CD14-positive monocyte (primary cell): Measurements from ENCODE around the gene MPC1. TPM values are rescaled to one million over a fixed set of nuclear protein-coding genes. Genes with fewer than 3 reads are reported as not detected.

Source experiments
- DNase-seq, 3 donors: peaks; one replicate each; pipeline ENCODE4 v3.0.0-alpha.2; 2011 to 2022
- H2AFZ ChIP-seq: 2 replicates; pipeline ENCODE4 v1.6.0; 2012; ENCODE audit warnings: mild to moderate bottlenecking, low read depth, low read length, inconsistent platforms; ENCODE audit not compliant: insufficient read depth, poor library complexity, severe bottlenecking
- H3K27ac ChIP-seq, 2 donors: 1 replicate in 1 of 2; 2 replicates in 1 of 2; pipeline ENCODE4 v1.5.1; 2012 to 2013; ENCODE audit warnings: low read length in 2 of 2, control low read depth in 1 of 2, inconsistent platforms in 1 of 2, low read depth in 1 of 2, mild to moderate bottlenecking in 1 of 2
- H3K27me3 ChIP-seq, 2 donors: one replicate each; pipeline versions ENCODE4 v1.6.0 to v1.6.1; 2011 to 2013; ENCODE audit warnings: low read length in 2 of 2; ENCODE audit not compliant: control insufficient read depth in 2 of 2, insufficient read depth in 2 of 2
- H3K36me3 ChIP-seq, 2 donors: replicated peaks in 1 of 2; 1 replicate in 1 of 2; 2 replicates in 1 of 2; pipeline versions ENCODE4 v1.5.1 to v1.6.1; 2012 to 2013; ENCODE audit warnings: low read length in 2 of 2, control low read depth in 1 of 2, inconsistent platforms in 1 of 2, mild to moderate bottlenecking in 1 of 2; ENCODE audit not compliant: insufficient read depth in 2 of 2, control insufficient read depth in 1 of 2
- H3K4me1 ChIP-seq, 2 donors: 1 replicate in 1 of 2; 2 replicates in 1 of 2; pipeline versions ENCODE4 v1.5.1 to v1.6.1; 2012 to 2013; ENCODE audit warnings: low read length in 2 of 2, control low read depth in 1 of 2, inconsistent platforms in 1 of 2, mild to moderate bottlenecking in 1 of 2, moderate library complexity in 1 of 2; ENCODE audit not compliant: insufficient read depth in 2 of 2, control insufficient read depth in 1 of 2
- H3K4me2 ChIP-seq: replicated peaks from 2 replicates; pipeline ENCODE3; 2012; ENCODE audit warnings: low read length, moderate library complexity, mild to moderate bottlenecking; ENCODE audit not compliant: poor library complexity, severe bottlenecking; ENCODE audit errors: extremely low read depth
- H3K4me3 ChIP-seq, 3 experiments: fragments of 200-600 bp in 1 of 3; sonication (generic) in 1 of 3; replicated peaks in 1 of 3; 1 replicate in 2 of 3; 2 replicates in 1 of 3; pipeline ENCODE4 v1.5.1; 2011 to 2013; ENCODE audit warnings: low read length in 3 of 3, mild to moderate bottlenecking in 3 of 3, control low read depth in 2 of 3, low read depth in 2 of 3, inconsistent platforms in 1 of 3, moderate library complexity in 1 of 3
- H3K79me2 ChIP-seq: 2 replicates; pipeline ENCODE4 v1.6.0; 2012; ENCODE audit warnings: mild to moderate bottlenecking, control low read depth, inconsistent platforms, low read length, moderate library complexity; ENCODE audit not compliant: insufficient read depth
- H3K9ac ChIP-seq: 2 replicates; pipeline ENCODE4 v1.6.0; 2017; ENCODE audit warnings: low read length, mild to moderate bottlenecking; ENCODE audit not compliant: insufficient read depth, poor library complexity, severe bottlenecking
- H3K9me3 ChIP-seq, 2 donors: replicated peaks in 1 of 2; 1 replicate in 1 of 2; 2 replicates in 1 of 2; pipeline versions ENCODE4 v1.5.1 to v1.6.1; 2012 to 2013; ENCODE audit warnings: low read length in 2 of 2, control low read depth in 1 of 2; ENCODE audit not compliant: control insufficient read depth in 1 of 2, insufficient read depth in 1 of 2
- H4K20me1 ChIP-seq: 2 replicates; pipeline ENCODE4 v1.6.0; 2012; ENCODE audit warnings: mild to moderate bottlenecking, low read length, control low read depth, moderate library complexity; ENCODE audit not compliant: insufficient read depth
- H3K27ac Mint-ChIP-seq, 7 donors: one replicate each; pipeline ENCODE4 v1.8.0; 2020; ENCODE audit warnings: mild to moderate bottlenecking in 7 of 7, mixed read lengths in 7 of 7, moderate library complexity in 6 of 7, inconsistent platforms in 2 of 7
- H3K27me3 Mint-ChIP-seq, 3 donors: one replicate each; pipeline ENCODE4 v1.8.0; 2021 to 2022; ENCODE audit warnings: low read depth in 3 of 3, mild to moderate bottlenecking in 3 of 3, mixed read lengths in 3 of 3, moderate library complexity in 3 of 3, inconsistent platforms in 1 of 3
- H3K36me3 Mint-ChIP-seq, 2 donors: one replicate each; pipeline ENCODE4 v1.8.0; 2020; ENCODE audit warnings: mixed read lengths in 2 of 2, inconsistent platforms in 1 of 2, mild to moderate bottlenecking in 1 of 2
- H3K4me1 Mint-ChIP-seq: one replicate; pipeline ENCODE4 v1.8.0; 2020; ENCODE audit warnings: mild to moderate bottlenecking, mixed read lengths
- H3K4me3 Mint-ChIP-seq, 2 donors: one replicate each; pipeline ENCODE4 v1.8.0; 2020; ENCODE audit warnings: mild to moderate bottlenecking in 2 of 2, mixed read lengths in 2 of 2, moderate library complexity in 1 of 2
- H3K9me3 Mint-ChIP-seq, 7 donors: one replicate each; pipeline ENCODE4 v1.8.0; 2020 to 2022; ENCODE audit warnings: mixed read lengths in 7 of 7, mild to moderate bottlenecking in 6 of 7, moderate library complexity in 6 of 7, inconsistent platforms in 2 of 7
- WGBS: methylation state at CpG from one replicate; pipeline ENCODE4 v1.1.5; 2013; ENCODE audit warnings: missing lambda C conversion rate; ENCODE audit not compliant: insufficient coverage; 5-methylcytosine and 5-hydroxymethylcytosine counted together
- intact Hi-C, 2 donors: fragments of 100-400 bp; cut with micrococcal nuclease; formaldehyde crosslinking; loops; one replicate each; pipeline versions ENCODE4 v1.15.0 to v1.15.1; 2023
- polyA plus RNA-seq, 3 donors: library from polyadenylated mRNA; depleted of rRNA in 1 of 3; unstranded in 2 of 3; stranded (reverse) in 1 of 3; fragments of 300-500 nt in 2 of 3; fragments of >200 nt in 1 of 3; fragmentation: Illumina TruSeq in 2 of 3; gene quantifications; 1 replicate in 2 of 3; 2 replicates in 1 of 3; pipeline ENCODE4 v1.2.3, GENCODE V29; 2012 to 2021
- TF ChIP-seq, protein P1 (sequence below): fragments of 200-600 bp; IDR thresholded peaks from one replicate; pipeline ENCODE4 v1.8.0; 2022; ENCODE audit warnings: antibody characterized with exemption, mild to moderate bottlenecking

The MPC1 gene
- polyA plus RNA-seq, 3 donors: 52.4 to 122 (median 104) TPM

DNA sequence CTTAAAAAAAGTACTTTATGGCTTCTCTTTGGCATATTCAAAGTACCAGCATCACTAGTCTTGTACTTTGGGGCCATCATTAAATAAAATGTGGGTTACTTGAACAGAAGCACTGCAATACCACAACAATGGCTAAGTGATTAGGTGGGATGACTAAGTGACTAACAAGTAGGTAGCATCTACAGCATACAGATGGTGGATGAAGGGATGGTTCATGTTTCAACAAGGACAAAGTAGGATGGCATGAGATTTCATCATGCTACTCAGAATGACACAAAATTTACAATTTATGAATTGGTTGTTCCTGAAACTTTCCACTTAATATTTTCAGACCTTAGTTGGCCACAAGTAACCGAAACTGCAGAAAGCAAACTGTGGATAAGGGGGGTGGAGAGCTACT is 7.7 kb downstream of the MPC1 start:
- intact Hi-C loops: no loop called here
- H2AFZ ChIP-seq: no peak overlapping the region
- Mint-ChIP-seq H3K27me3 (no peaks in the 10 kb centered on the region), H3K4me3 (no peak overlapping the region), H3K36me3 (peaks cover 5 to 8% of the 10 kb centered on the region in 2 donors), H3K9me3 (peaks cover 0 to 1% (median 0%) of the 10 kb centered on the region in 7 donors), H3K4me1 (no peaks in the 10 kb centered on the region), H3K27ac (no peak overlapping the region)
- H3K79me2 ChIP-seq: peaks cover 29% of the 10 kb centered on the region
- no CpG with 5 or more reads among the region's 1 CpG for WGBS
- H3K9me3 ChIP-seq: no peaks in the 10 kb centered on the region
- peaks cover 20% of the 10 kb centered on the region for H4K20me1 ChIP-seq
- no peak overlapping the region for H3K27ac ChIP-seq
- TF ChIP-seq, protein P1, sequence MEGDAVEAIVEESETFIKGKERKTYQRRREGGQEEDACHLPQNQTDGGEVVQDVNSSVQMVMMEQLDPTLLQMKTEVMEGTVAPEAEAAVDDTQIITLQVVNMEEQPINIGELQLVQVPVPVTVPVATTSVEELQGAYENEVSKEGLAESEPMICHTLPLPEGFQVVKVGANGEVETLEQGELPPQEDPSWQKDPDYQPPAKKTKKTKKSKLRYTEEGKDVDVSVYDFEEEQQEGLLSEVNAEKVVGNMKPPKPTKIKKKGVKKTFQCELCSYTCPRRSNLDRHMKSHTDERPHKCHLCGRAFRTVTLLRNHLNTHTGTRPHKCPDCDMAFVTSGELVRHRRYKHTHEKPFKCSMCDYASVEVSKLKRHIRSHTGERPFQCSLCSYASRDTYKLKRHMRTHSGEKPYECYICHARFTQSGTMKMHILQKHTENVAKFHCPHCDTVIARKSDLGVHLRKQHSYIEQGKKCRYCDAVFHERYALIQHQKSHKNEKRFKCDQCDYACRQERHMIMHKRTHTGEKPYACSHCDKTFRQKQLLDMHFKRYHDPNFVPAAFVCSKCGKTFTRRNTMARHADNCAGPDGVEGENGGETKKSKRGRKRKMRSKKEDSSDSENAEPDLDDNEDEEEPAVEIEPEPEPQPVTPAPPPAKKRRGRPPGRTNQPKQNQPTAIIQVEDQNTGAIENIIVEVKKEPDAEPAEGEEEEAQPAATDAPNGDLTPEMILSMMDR: no peak
- DNase-seq: no peak
- H3K4me3 ChIP-seq: no peak overlapping the region
- no peaks in the 10 kb centered on the region for H3K4me1 ChIP-seq
- H3K36me3 ChIP-seq: peaks cover 0 to under 1% of the 10 kb centered on the region in 2 donors
- no peak overlapping the region for H3K9ac ChIP-seq
- H3K27me3 ChIP-seq: no peaks in the 10 kb centered on the region
- H3K4me2 ChIP-seq: no peak overlapping the region

DNA sequence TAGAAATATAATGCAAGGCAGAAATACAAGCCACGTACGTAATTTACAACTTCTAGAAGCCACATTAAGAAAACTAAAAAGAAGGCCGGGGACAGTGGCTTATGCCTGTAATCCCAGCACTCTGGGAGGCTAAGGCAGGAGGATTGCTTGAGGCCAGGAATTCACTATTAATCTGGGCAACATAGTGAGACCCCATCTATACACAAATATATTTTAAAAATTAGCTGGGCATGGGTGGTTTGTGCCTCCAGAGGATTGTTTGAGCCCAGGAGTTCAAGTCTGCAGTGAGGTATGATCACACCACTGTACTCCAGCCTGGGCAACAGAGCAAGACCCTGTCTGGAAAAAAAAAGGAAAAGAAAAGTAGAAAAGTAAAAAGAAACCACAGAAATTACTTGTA is 12.3 kb downstream of the MPC1 start:
- Mint-ChIP-seq H3K9me3 (peaks cover 0 to 1% (median 0%) of the 10 kb centered on the region in 7 donors), H3K4me3 (no peak overlapping the region), H3K4me1 (peaks cover 2% of the 10 kb centered on the region), H3K27ac (no peak overlapping the region), H3K36me3 (peaks cover 29 to 30% of the 10 kb centered on the region in 2 donors), H3K27me3 (no peaks in the 10 kb centered on the region)
- Histone ChIP-seq H4K20me1 (peaks cover 11% of the 10 kb centered on the region), H3K27ac (no peak overlapping the region), H3K4me1 (no peaks in the 10 kb centered on the region), H3K36me3 (peaks cover 20 to 27% of the 10 kb centered on the region in 2 donors), H3K79me2 (no peaks in the 10 kb centered on the region), H2AFZ (no peak overlapping the region), H3K9me3 (no peaks in the 10 kb centered on the region), H3K9ac (no peak overlapping the region), H3K4me2 (no peak overlapping the region), H3K27me3 (no peaks in the 10 kb centered on the region), H3K4me3 (no peak overlapping the region)
- WGBS: no CpG with 5 or more reads among the region's 3 CpGs
- TF ChIP-seq, protein P1: no peak
- DNase-seq: no peak
- intact Hi-C loops: no loop called here
